SW 1271 (cell line): Measurements from ENCODE around the gene EVA1C.
"Not testable (repeated sequence)": the region's sequence is repeated elsewhere in the genome, so short reads cannot be mapped to it uniquely, and the experiment has no call there.

ENCODE experiments used
- DNase-seq, 2 experiments: peaks; one replicate each; lab custom pipeline; 2025; lab: John Stamatoyannopoulos, UW

EVA1C gene, protein sequence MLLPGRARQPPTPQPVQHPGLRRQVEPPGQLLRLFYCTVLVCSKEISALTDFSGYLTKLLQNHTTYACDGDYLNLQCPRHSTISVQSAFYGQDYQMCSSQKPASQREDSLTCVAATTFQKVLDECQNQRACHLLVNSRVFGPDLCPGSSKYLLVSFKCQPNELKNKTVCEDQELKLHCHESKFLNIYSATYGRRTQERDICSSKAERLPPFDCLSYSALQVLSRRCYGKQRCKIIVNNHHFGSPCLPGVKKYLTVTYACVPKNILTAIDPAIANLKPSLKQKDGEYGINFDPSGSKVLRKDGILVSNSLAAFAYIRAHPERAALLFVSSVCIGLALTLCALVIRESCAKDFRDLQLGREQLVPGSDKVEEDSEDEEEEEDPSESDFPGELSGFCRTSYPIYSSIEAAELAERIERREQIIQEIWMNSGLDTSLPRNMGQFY

DNA sequence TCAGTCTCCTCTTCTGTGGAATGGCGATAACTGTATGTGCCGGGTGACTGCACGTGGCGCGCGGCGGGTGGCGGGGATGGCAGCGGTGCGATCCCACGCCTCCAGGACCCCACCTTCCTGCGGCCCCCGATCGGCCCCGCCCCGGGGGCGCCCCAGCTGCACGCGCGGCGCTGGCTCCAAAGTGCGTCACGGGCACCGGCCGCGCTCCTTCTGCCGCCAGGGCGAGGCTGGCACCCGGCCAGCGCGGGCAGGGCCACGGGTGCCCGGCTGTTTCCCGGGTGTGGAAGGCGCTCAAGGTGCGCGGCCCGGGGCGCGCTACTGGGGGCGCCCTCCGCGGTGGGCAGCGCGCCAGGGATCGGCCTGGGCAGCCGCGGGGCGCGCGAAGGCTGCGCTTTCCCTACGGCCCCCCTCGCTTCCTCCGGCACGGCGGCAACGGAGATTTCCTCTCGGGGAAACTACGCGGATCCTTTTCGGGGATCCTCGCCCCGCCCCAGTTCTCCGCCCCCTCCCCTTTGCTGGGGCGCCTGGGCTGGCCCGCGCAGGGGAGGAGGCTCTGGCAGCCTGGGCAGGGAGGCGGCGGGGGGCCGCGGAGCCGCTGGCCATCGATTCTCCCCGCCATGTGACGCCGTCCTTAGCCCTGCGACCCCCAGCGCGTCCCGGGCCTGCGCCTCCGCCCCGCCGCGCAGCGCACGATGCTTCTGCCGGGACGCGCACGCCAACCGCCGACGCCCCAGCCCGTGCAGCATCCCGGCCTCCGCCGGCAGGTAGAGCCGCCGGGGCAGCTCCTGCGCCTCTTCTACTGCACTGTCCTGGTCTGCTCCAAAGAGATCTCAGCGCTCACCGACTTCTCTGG is at the start of gene EVA1C:
TSS of gene EVA1C (plus strand) at position 545 of the 853 bp plus-strand sequence. CDS start at position 693, 148 bp downstream.
- DNase-seq = peak in 1 of 2 experiments; percentile 14

DNA sequence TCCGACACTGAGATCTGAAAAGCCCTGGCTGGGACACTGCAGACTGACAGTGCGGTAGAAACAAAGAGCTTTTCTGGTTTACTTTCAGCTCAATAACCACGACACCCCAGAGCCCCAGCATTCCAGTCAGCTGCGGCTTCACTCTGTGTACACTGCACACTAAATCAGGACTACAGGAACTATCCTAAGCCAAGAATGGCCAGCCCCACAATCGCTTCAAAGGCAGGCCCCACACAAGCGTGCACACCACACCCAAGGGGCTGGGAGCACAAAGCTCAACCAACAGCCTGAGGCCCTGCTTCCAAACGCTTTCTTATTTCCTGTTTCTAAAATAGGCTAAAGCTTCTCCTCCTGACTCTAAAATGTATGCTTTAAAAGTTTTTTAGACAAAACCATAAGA is 48.1 kb upstream of the EVA1C start:
- no peak for DNase-seq

DNA sequence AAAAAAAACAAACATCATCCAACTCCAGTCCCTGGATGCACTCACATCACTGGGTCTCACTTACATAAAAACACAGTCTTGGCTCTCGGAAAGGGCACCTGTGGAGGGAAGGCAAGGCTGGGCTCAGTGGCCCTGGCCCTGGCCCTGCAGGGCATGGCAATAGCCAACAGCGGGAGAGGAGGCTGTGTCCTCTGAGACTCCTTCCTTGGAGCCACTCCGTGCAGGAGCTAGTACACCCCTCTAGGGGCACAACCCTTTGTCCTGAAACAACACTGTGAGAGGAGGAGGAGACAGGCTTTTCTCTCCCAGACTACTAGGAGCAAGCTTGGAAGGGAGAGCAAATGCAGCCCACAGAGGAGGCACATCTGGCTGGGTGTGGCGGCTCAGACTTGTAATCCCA is 47.7 kb upstream of the EVA1C start:
- DNase-seq = no peak

GRCh38 chr21:32366191-32366590 is 46.3 kb upstream of the EVA1C start:
- no peak for DNase-seq

DNA sequence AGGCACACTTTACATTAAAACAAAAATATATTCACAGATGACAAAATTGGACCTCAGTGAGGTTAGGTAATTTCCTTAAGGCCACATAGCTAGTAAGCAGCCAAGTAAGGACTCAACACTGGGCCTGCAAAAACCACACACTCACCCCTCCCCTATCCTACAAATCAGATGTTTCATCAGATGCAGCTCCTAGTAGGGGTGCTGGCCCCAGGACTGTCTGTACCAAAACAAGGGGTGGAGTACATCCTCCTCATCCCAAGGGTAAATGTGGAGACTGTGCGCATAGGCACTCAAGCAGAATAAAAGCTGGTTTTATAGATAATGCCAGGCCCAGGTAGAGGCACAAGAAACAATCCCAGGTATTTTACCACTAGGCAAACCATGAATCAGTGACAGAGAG is 45.3 kb upstream of the EVA1C start:
- DNase-seq = no peak

DNA sequence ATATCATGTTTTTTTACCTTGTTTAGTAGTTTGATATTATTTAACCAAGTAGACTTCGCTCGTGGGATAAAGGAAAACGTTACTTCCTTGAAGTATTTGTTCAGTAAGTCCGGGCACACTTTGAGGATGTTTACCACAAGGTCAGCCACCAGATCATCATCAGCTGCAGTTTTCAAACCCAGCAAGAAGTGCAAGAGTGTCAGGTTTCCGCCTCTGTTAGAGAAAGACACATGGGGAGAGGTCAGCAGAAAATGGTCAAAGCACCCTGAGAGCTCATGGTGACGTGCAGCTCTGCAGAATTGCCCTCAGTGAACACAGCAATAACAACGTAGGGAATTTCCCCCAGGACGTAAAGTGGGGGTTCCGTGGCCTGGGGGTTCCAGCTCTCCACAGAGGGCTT is 44.1 kb upstream of the EVA1C start:
- DNase-seq = no peak

DNA sequence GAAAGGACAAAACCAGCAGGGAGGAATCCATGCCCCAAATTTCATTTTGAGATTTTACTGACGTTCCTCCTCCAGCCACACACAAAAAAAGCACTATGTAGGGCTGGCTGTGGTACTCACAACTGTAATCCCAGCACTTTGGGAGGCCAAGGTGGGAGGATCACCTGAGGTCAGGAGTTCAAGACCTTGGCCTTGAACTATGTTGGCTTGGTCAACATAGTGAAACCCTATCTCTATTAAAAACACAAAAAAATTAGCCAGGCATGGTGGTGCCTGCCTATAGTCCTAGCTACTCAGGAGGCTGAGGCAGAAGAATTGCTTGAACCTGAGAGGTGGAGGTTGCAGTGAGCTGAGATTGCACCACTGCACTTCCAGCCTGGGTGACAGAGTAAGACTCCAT is 43.5 kb upstream of the EVA1C start:
- DNase-seq = not testable (repeated sequence)

- DNase-seq = no peak
These were observed 41.3 kb upstream of the EVA1C start for GRCh38 chr21:32370998-32371766.

- no peak for DNase-seq
These were observed 40.6 kb upstream of the EVA1C start for GRCh38 chr21:32371913-32372314.

GRCh38 chr21:32372755-32373154 is 39.8 kb upstream of the EVA1C start:
- DNase-seq = no peak

- no peak for DNase-seq
These were observed 35.0 kb upstream of the EVA1C start for GRCh38 chr21:32377506-32377905.

DNA sequence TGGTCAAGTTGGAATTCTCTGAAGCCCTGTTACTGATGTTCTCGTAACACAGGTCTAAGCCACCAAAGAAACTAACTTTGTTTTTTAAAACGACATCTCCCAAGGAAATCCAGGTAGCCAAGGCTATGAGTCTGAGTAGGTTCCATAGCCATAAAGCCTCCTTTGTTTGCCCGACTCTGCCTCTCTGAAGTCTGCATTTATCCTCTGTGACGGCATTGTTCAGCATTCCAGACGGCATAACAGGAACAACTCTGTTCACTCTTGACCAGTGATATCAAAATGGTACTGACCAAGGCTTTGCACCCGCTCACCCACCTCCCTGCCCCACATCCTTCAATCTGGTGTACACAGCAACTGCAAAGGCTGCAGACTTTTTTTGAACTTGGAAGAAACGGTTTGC is 34.5 kb upstream of the EVA1C start:
- DNase-seq = no peak

- no peak for DNase-seq
These were observed 33.5 kb upstream of the EVA1C start for GRCh38 chr21:32378956-32379355.

- DNase-seq = no peak
These were observed 31.6 kb upstream of the EVA1C start for GRCh38 chr21:32380940-32381339.

GRCh38 chr21:32381571-32381970 is 30.9 kb upstream of the EVA1C start:
- no peak for DNase-seq

DNA sequence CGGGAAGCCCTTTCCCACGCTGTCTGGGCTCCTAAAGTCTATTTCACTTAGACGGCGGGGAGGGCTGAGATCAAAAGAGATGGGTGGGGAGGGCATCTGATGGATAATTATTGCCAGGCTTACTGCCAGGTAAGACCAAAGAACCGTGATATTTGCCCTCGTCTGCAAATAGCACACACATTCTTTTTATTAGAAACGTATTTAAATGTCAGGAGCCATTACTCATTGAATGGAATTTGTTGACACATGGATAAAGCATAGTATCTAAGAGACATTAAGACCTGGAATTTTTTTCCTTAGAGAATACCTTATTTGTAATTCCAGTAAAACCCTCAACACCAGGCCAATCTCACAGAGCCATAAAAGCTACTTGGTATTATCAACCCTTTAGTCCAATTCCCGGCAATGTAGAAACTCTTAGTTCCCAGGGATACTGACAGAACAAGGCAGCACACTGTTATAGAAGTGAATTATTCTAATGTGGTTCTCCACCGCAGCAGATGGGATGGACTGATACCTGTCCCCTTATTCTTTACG is 30.3 kb upstream of the EVA1C start:
- peak in 1 of 2 experiments; percentile 13 for DNase-seq

DNA sequence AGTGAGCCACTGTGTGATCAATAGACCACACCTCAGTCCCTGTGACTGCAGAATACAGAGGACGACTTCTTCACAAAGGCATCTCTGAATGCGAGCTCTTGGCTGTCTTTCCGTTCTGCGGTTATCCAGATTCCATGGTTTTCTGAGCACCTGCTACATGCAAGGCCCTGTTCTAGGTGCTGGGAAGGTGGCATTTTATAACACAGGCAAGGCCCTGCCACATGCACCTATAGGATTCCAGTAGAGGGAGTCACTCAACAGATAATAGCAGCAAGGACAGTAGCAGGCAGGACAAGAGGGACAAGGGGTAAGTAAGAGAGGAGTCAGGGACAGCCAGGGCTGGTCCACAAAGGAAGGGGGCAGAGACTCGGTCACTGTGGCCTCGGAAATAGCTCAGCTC is 28.7 kb upstream of the EVA1C start:
- peak in 1 of 2 experiments; percentile 2 for DNase-seq

- DNase-seq = peak in 1 of 2 experiments; percentile 37
These were observed 26.2 kb upstream of the EVA1C start for GRCh38 chr21:32386195-32386870.

GRCh38 chr21:32387151-32387550 is 25.4 kb upstream of the EVA1C start:
- DNase-seq = no peak

- DNase-seq = no peak
These were observed 24.2 kb upstream of the EVA1C start for GRCh38 chr21:32388306-32388705.

DNA sequence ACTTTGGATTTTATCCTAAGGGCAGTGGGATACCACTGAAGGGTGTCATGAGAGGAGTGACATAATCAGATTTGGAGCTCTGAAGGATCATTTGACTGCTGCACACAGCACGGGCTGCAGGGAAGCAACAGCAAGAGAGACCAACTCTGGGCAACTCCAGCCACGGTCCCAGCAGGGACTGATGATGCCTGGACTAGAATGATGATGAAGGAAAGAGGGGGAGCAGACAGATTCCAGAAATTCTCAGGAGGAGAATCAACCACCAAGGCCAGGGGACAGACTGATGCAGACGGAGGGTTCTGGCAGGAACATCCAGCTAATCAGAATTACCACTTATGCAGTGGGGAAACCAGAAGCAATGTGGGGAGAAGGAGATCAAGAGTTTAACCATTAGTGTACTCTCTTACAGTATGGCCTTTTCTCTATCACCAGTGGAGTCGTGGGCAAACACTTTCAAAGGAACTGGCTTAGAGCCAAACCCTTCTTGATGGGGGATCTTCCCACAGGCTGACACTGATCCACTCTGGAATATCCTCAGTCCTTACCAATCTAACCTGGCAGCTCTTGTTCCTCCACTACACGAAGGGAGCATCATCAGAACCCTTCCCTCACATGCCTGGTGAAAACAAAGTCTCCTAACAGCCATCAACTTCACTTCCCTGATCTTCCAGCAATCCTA is 23.0 kb upstream of the EVA1C start:
- DNase-seq = no peak
